Measurements from ENCODE around the gene MRM1. TPM values are rescaled to one million over a fixed set of nuclear protein-coding genes. Genes with fewer than 3 reads are reported as not detected.
"Not testable (repeated sequence)": the region's sequence is repeated elsewhere in the genome, so short reads cannot be mapped to it uniquely, and the experiment has no call there.

The MRM1 gene
- total and polyA plus RNA-seq, 2 donors (not counting 1 experiment from before 2014, with no cell fraction given) = 2.5 to 6.9 TPM

- H3K79me2 ChIP-seq (ENCODE audit: control insufficient read depth, insufficient read depth, low read length) = peaks cover 10% of the 10 kb centered on the region
- no peaks in the 10 kb centered on the region for H3K9me3 ChIP-seq (ENCODE audit: control insufficient read depth, insufficient read depth, low read depth, low read length)
- peak; percentile 62 to 73 for DNase-seq (ENCODE audit: low read depth in 2 of 2)
- peak; percentile 78 to 91 for TF ChIP-seq CTCF (conservative IDR thresholded peaks at IDR 0.05 in 1 of 2, IDR thresholded peaks at IDR 0.05 in 1 of 2; ENCODE audit: low read depth in 1 of 2, low read length in 2 of 2)
- no peak for TF ChIP-seq EZH2 (IDR thresholded peaks at IDR 0.05; ENCODE audit: low read length, missing control alignments)
- no peak overlapping the region for H2AFZ ChIP-seq (ENCODE audit: low read length)
- H3K9ac ChIP-seq (ENCODE audit: insufficient read depth, low read length) = no peak overlapping the region
- no peaks in the 10 kb centered on the region for H3K27me3 ChIP-seq (ENCODE audit: control insufficient read depth, insufficient read depth, low read length)
- peak overlapping the region; percentile 80 to 91 (median 88) for H3K4me3 ChIP-seq (replicated peaks in 1 of 4; ENCODE audit: control extremely low read depth in 1 of 4, insufficient read depth in 1 of 4, low read depth in 3 of 4, low read length in 4 of 4)
- H4K20me1 ChIP-seq (ENCODE audit: control insufficient read depth, extremely low read depth, insufficient read depth, low read length) = no peaks in the 10 kb centered on the region
- H3K27ac ChIP-seq (ENCODE audit: insufficient read depth, low read length) = no peak overlapping the region
- H3K4me2 ChIP-seq (ENCODE audit: extremely low read depth, insufficient read depth, low read length) = peak overlapping the region; percentile 100
- peaks cover 4% of the 10 kb centered on the region for H3K4me1 ChIP-seq (ENCODE audit: control insufficient read depth, extremely low read depth, insufficient read depth, low read length)
- no peaks in the 10 kb centered on the region for H3K36me3 ChIP-seq (ENCODE audit: control insufficient read depth, insufficient read depth, low read length)
Observed at GRCh38 chr17:36602924-36603384, 1.6 kb downstream of the MRM1 start.

- not testable (repeated sequence) for H3K79me2 ChIP-seq (ENCODE audit: control insufficient read depth, insufficient read depth, low read length); H3K4me2 ChIP-seq (ENCODE audit: extremely low read depth, insufficient read depth, low read length); H4K20me1 ChIP-seq (ENCODE audit: control insufficient read depth, extremely low read depth, insufficient read depth, low read length); DNase-seq (ENCODE audit: low read depth in 2 of 2); H3K9me3 ChIP-seq (ENCODE audit: control insufficient read depth, insufficient read depth, low read depth, low read length); H3K27me3 ChIP-seq (ENCODE audit: control insufficient read depth, insufficient read depth, low read length); H3K4me3 ChIP-seq (replicated peaks in 1 of 4; ENCODE audit: control extremely low read depth in 1 of 4, insufficient read depth in 1 of 4, low read depth in 3 of 4, low read length in 4 of 4); H3K4me1 ChIP-seq (ENCODE audit: control insufficient read depth, extremely low read depth, insufficient read depth, low read length); H3K27ac ChIP-seq (ENCODE audit: insufficient read depth, low read length); H3K36me3 ChIP-seq (ENCODE audit: control insufficient read depth, insufficient read depth, low read length); H3K9ac ChIP-seq (ENCODE audit: insufficient read depth, low read length); H2AFZ ChIP-seq (ENCODE audit: low read length)
Observed at GRCh38 chr17:36605028-36605427, 3.6 kb downstream of the MRM1 start.

GRCh38 chr17:36608280-36608679, 6.9 kb downstream of the MRM1 start:
- no peaks in the 10 kb centered on the region for H3K79me2 ChIP-seq (ENCODE audit: control insufficient read depth, insufficient read depth, low read length)
- H3K4me2 ChIP-seq (ENCODE audit: extremely low read depth, insufficient read depth, low read length) = no peak overlapping the region
- H3K9ac ChIP-seq (ENCODE audit: insufficient read depth, low read length) = no peak overlapping the region

More at GRCh38 chr17:36608280-36608679, 6.9 kb downstream of the MRM1 start:
- H3K27me3 ChIP-seq (ENCODE audit: control insufficient read depth, insufficient read depth, low read length) = no peaks in the 10 kb centered on the region
- TF ChIP-seq EZH2 (IDR thresholded peaks at IDR 0.05; ENCODE audit: low read length, missing control alignments) (no peak), CTCF (conservative IDR thresholded peaks at IDR 0.05 in 1 of 2, IDR thresholded peaks at IDR 0.05 in 1 of 2; ENCODE audit: low read depth in 1 of 2, low read length in 2 of 2) (no peak)
- DNase-seq (ENCODE audit: low read depth in 2 of 2) = no peak
- no peaks in the 10 kb centered on the region for H3K36me3 ChIP-seq (ENCODE audit: control insufficient read depth, insufficient read depth, low read length)
- no peaks in the 10 kb centered on the region for H3K9me3 ChIP-seq (ENCODE audit: control insufficient read depth, insufficient read depth, low read depth, low read length)
- no peaks in the 10 kb centered on the region for H4K20me1 ChIP-seq (ENCODE audit: control insufficient read depth, extremely low read depth, insufficient read depth, low read length)
- H3K4me3 ChIP-seq (replicated peaks in 1 of 4; ENCODE audit: control extremely low read depth in 1 of 4, insufficient read depth in 1 of 4, low read depth in 3 of 4, low read length in 4 of 4) = no peak overlapping the region
- H3K27ac ChIP-seq (ENCODE audit: insufficient read depth, low read length) = no peak overlapping the region
- peaks cover 6% of the 10 kb centered on the region for H3K4me1 ChIP-seq (ENCODE audit: control insufficient read depth, extremely low read depth, insufficient read depth, low read length)
- H2AFZ ChIP-seq (ENCODE audit: low read length) = no peak overlapping the region

Data from fibroblast of lung (primary cell).